ENCODE measurements around the gene PHOSPHO2. TPM values are rescaled to one million over a fixed set of nuclear protein-coding genes. Genes with fewer than 3 reads are reported as not detected.

Gene PHOSPHO2
- total and polyA plus RNA-seq, 9 of the 15 experiments (the other 6 are each of a cell fraction or from before 2014, with no cell fraction given) = 7.8 to 19.1 (median 11.7) TPM

GRCh38 chr2:169658877-169659276 lies 35.4 kb upstream of the PHOSPHO2 start:
- no peak for ATAC-seq
- H3K36me3 ChIP-seq (ENCODE audit: control insufficient read depth, insufficient read depth, low read length) = no peaks in the 10 kb centered on the region
- intact Hi-C loops (cut with micrococcal nuclease) = no loop called here
- H3K4me1 ChIP-seq (replicated peaks in 1 of 2; ENCODE audit: control insufficient read depth in 2 of 2, insufficient read depth in 2 of 2, low read length in 2 of 2) = peaks cover 8 to 31% of the 10 kb centered on the region in 2 experiments
- no peak overlapping the region for H3K4me3 ChIP-seq
- peak overlapping the region; percentile 85 for H2AFZ ChIP-seq (ENCODE audit: low read depth, low read length)
- no peak for DNase-seq (ENCODE audit: extremely low read depth in 1 of 4, low spot score in 3 of 4)
- H3K27me3 ChIP-seq (ENCODE audit: control insufficient read depth in 2 of 2, insufficient read depth in 2 of 2, low read length in 2 of 2) = no peaks in the 10 kb centered on the region
- 94% methylated on average over 1 of the region's 1 CpG for WGBS (ENCODE audit: insufficient coverage, low coverage, missing lambda C conversion rate)
- no peak for FAIRE-seq
- no peaks in the 10 kb centered on the region for H3K9me3 ChIP-seq (replicated peaks; ENCODE audit: control insufficient read depth, insufficient read depth, low read depth, low read length)
- BruUV-seq (replicated peaks) = no TSS peak
- no peaks in the 10 kb centered on the region for H3K9me1 ChIP-seq (ENCODE audit: control insufficient read depth, insufficient read depth, low read length)
- ChIA-PET POLR2A (interaction anchor here (1.5 kb wide), 1 partner anchor 9 kb away, joined by 4 read pairs; no protein-coding TSS in a partner anchor), CTCF (ENCODE audit: low intra/inter-chr PET ratio) (no interaction called here)
- H4K20me1 ChIP-seq (replicated peaks; ENCODE audit: control insufficient read depth, insufficient read depth, low read length) = no peaks in the 10 kb centered on the region
- peak; percentile 58; the same call in 1 of the 2 replicates for TF ChIP-seq BCOR (IDR thresholded peaks at IDR 0.05)
- TF ChIP-seq RBM25 (IDR thresholded peaks at IDR 0.05; ENCODE audit: low read depth, low read length, severe bottlenecking) = peak; percentile 68
- no peak for TF ChIP-seq ESRRA (IDR thresholded peaks at IDR 0.05; ENCODE audit: borderline replicate concordance, low read depth)
- TF ChIP-seq KDM1A (IDR thresholded peaks at IDR 0.05) = peak in 1 of 2 experiments; percentile 35; a peak in 1 of 4 replicates
- TF ChIP-seq LCOR (CRISPR knock-in tag; IDR thresholded peaks at IDR 0.05) = no peak
- peak; percentile 95 for TF ChIP-seq ZNF121 (CRISPR knock-in tag; conservative IDR thresholded peaks at IDR 0.05)
- TF ChIP-seq DACH1 (IDR thresholded peaks at IDR 0.05; ENCODE audit: partially characterized antibody) = no peak
- no peak for TF ChIP-seq NFYB (IDR thresholded peaks at IDR 0.05; ENCODE audit: extremely low read depth, insufficient read length)
- H3K27ac ChIP-seq (ENCODE audit: extremely low read depth, low read depth, low read length) = peak overlapping the region; percentile 20; the same call in 1 of the 3 replicates
- no peak overlapping the region for H3K9ac ChIP-seq (ENCODE audit: insufficient read depth in 1 of 2, low read depth in 2 of 2, low read length in 2 of 2)
- in situ Hi-C loops (cut with MboI) = no loop called here
- H3K4me2 ChIP-seq (ENCODE audit: insufficient read depth, low read length) = no peak overlapping the region
- no peaks in the 10 kb centered on the region for H3K79me2 ChIP-seq (ENCODE audit: control insufficient read depth, insufficient read depth, low read length)
